Uterus (tissue), 4 donors: ENCODE data around the gene ORAI3. TPM values are rescaled to one million over a fixed set of nuclear protein-coding genes. Genes with fewer than 3 reads are reported as not detected.

Experiments used
- DNase-seq, 2 donors: peaks; one replicate each; pipeline ENCODE4 v3.0.0-alpha.2; 2019 to 2020
- H3K27ac ChIP-seq, 2 donors: fragments of 200-600 bp; sonication (generic); 1 replicate in 1 of 2; 2 replicates in 1 of 2; pipeline ENCODE4 v1.5.1; 2016 to 2018
- H3K27me3 ChIP-seq, 2 donors: fragments of 200-600 bp; sonication (generic); one replicate each; pipeline ENCODE4 v1.5.1; 2018 to 2019; ENCODE audit warnings: control low read depth in 1 of 2
- H3K36me3 ChIP-seq, 2 donors: fragments of 200-600 bp; sonication (generic); one replicate each; pipeline ENCODE4 v1.5.1; 2019; ENCODE audit warnings: control low read depth in 1 of 2
- H3K4me1 ChIP-seq, 2 donors: fragments of 200-600 bp; sonication (generic); one replicate each; pipeline ENCODE4 v1.5.1; 2018 to 2019; ENCODE audit warnings: control low read depth in 1 of 2
- H3K4me3 ChIP-seq, 2 donors: fragments of 200-600 bp; sonication (generic); 1 replicate in 1 of 2; 2 replicates in 1 of 2; pipeline ENCODE4 v1.5.1; 2018 to 2019; ENCODE audit warnings: mild to moderate bottlenecking in 1 of 2
- H3K9me3 ChIP-seq, 2 donors: fragments of 200-600 bp; sonication (generic); one replicate each; pipeline ENCODE4 v1.5.1; 2019; ENCODE audit warnings: control low read depth in 1 of 2
- CTCF ChIP-seq, 4 experiments: fragments of 200-600 bp in 2 of 4; fragments of 450-650 bp in 2 of 4; sonication (generic) in 2 of 4; IDR thresholded peaks; one replicate each; pipeline ENCODE4 v1.5.1; 2016 to 2019; ENCODE audit warnings: antibody characterized with exemption in 4 of 4, mild to moderate bottlenecking in 2 of 4, moderate library complexity in 1 of 4
- POLR2A ChIP-seq, 2 donors: fragments of 450-650 bp; IDR thresholded peaks; one replicate each; pipeline ENCODE4 v1.6.1; 2016; ENCODE audit warnings: antibody characterized with exemption in 2 of 2, mild to moderate bottlenecking in 1 of 2, moderate library complexity in 1 of 2
- intact Hi-C: fragments of 100-400 bp; cut with DNase I; formaldehyde crosslinking; loops from one replicate; pipeline ENCODE4 v1.15.1; 2023; ENCODE audit warnings: low total_unique reads
- total RNA-seq, 4 donors: library from RNA; depleted of rRNA in 3 of 4; stranded (reverse); fragments of >200 nt in 3 of 4; gene quantifications; one replicate each; pipeline versions ENCODE4 v1.1.0 to v1.2.4, GENCODE V29; 2014 to 2023
- donor health status: DM: yes; HTN: yes; CAD: no.

ORAI3 gene
- total RNA-seq, 4 donors from 2014 or later = 21.7 to 65.0 (median 27.9) TPM

DNA sequence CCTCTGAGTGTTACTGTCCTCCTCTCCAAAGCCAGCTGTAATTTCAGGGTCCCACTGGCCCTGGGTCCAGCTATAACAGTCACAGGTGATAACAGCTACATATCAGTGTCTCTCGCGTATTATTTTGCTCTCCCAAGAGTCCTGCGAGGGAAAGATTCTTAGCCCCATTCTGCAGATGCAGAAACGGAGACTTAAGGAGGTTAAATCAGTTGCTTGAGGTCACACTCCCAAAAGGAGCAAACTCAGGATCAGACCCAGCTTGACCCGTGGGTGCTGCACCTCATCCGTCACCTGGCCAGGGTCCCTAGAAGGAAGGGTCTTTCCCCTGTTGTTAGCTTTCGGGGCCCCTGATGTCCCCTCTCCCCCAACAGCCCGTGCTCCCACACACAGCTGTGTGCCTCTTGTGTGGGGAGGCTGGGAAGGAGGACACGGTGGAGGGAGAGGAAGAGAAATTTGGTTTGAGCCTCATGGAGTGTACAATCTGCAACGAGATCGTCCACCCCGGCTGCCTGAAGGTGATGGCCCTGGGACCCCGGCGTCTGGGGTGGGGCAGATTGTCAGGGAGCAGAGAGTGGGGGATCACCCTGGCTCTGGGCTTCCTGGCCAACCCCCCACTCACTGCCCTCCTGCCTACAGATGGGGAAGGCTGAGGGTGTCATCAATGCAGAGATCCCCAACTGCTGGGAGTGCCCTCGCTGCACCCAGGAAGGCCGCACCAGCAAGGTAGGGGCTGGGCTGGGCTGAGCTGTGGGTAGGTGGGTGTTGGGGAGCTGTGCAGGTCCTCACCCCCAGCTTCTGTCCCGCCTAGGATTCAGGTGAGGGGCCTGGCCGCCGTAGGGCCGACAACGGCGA lies 21.7 kb upstream of the ORAI3 start:
- no peaks in the 10 kb centered on the region for H3K27me3 ChIP-seq
- TF ChIP-seq POLR2A (IDR thresholded peaks at IDR 0.05) (no peak), CTCF (IDR thresholded peaks at IDR 0.05) (no peak)
- intact Hi-C loops = no loop called here
- no peaks in the 10 kb centered on the region for H3K9me3 ChIP-seq
- DNase-seq = no peak
- no peak overlapping the region for H3K4me3 ChIP-seq
- H3K4me1 ChIP-seq = peaks cover 0 to 8% of the 10 kb centered on the region in 2 donors
- no peaks in the 10 kb centered on the region for H3K36me3 ChIP-seq
- peak overlapping the region in 1 of 2 donors; percentile 1 for H3K27ac ChIP-seq

DNA sequence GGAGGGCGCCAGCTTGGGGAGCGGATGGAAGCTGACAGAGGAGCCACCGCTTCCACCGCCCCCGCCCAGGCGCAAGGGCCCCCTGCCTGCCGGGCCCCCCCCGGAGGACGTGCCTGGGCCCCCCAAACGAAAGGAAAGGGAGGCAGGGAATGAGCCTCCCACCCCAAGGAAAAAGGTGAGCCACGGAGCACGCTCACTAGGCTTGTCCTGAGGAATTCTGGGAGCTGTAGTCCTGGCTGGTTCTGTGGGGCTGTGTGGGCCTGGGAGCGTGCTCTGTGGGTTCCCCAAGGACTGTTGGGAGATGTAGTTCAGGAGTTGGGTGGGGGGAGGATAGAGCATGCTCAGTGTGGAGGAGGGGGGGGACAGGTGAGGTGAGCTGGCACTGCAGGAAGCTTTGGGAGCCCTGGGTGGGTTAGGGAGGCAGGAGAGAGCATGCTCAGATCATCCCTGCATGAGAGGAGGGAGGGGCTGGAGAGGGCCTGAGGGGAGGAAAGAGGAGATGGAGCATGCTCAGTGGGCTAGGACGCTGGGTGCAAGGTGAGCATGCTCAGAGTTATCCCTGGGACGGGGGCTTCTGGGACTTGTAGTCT lies 21.0 kb upstream of the ORAI3 start:
- intact Hi-C loops = no loop called here
- peaks cover 0 to 8% of the 10 kb centered on the region in 2 donors for H3K4me1 ChIP-seq
- H3K36me3 ChIP-seq = no peaks in the 10 kb centered on the region
- H3K27me3 ChIP-seq = no peaks in the 10 kb centered on the region
- no peak for TF ChIP-seq POLR2A (IDR thresholded peaks at IDR 0.05)
- TF ChIP-seq CTCF (IDR thresholded peaks at IDR 0.05) = no peak
- no peaks in the 10 kb centered on the region for H3K9me3 ChIP-seq
- DNase-seq = peak; percentile 52 to 58
- H3K27ac ChIP-seq = peak overlapping the region in 1 of 2 donors; percentile 1
- H3K4me3 ChIP-seq = no peak overlapping the region

DNA sequence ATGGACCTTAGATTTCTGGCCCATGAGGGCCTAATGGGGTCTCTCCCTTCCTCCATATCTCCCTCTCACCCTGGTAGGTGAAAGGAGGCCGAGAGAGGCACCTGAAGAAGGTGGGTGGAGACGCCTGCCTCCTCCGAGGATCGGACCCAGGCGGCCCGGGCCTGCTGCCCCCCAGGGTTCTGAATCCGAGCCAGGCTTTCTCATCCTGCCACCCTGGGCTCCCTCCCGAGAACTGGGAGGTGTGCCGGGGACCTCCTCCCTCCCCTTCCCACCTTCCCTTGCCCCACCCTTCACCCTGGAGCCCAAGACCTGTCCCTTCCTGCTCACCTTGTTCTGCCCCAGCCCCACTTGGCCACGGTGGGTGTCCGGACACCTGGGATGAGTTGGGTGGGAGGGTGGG lies 20.5 kb upstream of the ORAI3 start:
- Histone ChIP-seq H3K27ac (no peak overlapping the region), H3K27me3 (no peaks in the 10 kb centered on the region), H3K4me3 (no peak overlapping the region), H3K9me3 (no peaks in the 10 kb centered on the region), H3K36me3 (no peaks in the 10 kb centered on the region), H3K4me1 (peaks cover 0 to 8% of the 10 kb centered on the region in 2 donors)
- no peak for TF ChIP-seq POLR2A (IDR thresholded peaks at IDR 0.05)
- no peak for TF ChIP-seq CTCF (IDR thresholded peaks at IDR 0.05)
- intact Hi-C loops = no loop called here
- DNase-seq = no peak

DNA sequence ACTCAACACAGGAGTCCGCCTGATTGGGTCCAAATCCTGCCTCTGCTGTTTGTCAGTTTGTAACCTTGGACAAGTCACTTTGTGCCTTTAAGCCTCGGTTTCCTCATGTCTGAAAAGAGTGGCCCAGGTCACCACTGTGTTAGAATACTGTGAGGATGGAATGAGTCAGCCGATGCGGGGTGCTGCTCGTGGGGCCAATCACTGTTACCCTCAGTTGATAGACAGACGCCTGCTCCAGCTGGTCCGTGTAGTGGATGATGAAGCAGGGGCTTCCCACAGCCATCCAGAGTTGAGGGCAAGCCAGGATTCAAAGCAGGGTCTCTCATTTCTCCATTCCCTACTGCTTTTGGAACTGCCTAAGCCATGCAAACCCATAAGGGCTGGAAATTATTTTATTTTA lies 19.7 kb upstream of the ORAI3 start:
- Histone ChIP-seq H3K27ac (no peak overlapping the region), H3K27me3 (no peaks in the 10 kb centered on the region), H3K4me3 (no peak overlapping the region), H3K4me1 (peaks cover 0 to 8% of the 10 kb centered on the region in 2 donors), H3K36me3 (no peaks in the 10 kb centered on the region), H3K9me3 (no peaks in the 10 kb centered on the region)
- DNase-seq = no peak
- TF ChIP-seq POLR2A (IDR thresholded peaks at IDR 0.05) = no peak
- no peak for TF ChIP-seq CTCF (IDR thresholded peaks at IDR 0.05)
- intact Hi-C loops = no loop called here

DNA sequence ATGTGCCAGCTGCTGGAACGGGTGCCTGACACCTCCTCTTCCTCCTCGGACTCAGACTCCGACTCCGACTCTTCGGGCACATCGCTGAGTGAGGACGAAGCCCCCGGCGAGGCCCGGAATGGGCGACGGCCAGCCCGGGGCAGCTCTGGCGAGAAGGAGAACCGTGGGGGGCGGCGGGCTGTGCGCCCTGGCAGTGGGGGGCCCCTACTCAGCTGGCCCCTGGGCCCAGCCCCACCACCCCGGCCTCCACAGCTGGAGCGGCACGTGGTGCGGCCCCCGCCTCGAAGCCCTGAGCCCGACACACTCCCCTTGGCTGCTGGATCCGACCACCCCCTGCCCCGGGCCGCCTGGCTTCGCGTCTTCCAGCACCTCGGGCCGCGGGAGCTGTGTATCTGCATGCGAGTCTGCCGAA lies 18.7 kb upstream of the ORAI3 start:
- Histone ChIP-seq H3K4me1 (no peaks in the 10 kb centered on the region), H3K27ac (no peak overlapping the region), H3K36me3 (no peaks in the 10 kb centered on the region), H3K4me3 (no peak overlapping the region), H3K9me3 (no peaks in the 10 kb centered on the region), H3K27me3 (no peaks in the 10 kb centered on the region)
- intact Hi-C loops = no loop called here
- DNase-seq = no peak
- TF ChIP-seq CTCF (IDR thresholded peaks at IDR 0.05) (no peak), POLR2A (IDR thresholded peaks at IDR 0.05) (no peak)
